ENCODE data around the gene CYSLTR2. TPM values are rescaled to one million over a fixed set of nuclear protein-coding genes. Genes with fewer than 3 reads are reported as not detected.

The CYSLTR2 gene
- total and polyA plus RNA-seq, 2 donors (not counting 1 experiment from before 2014, with no cell fraction given) = 0.09 TPM; not detected in 1

DNA sequence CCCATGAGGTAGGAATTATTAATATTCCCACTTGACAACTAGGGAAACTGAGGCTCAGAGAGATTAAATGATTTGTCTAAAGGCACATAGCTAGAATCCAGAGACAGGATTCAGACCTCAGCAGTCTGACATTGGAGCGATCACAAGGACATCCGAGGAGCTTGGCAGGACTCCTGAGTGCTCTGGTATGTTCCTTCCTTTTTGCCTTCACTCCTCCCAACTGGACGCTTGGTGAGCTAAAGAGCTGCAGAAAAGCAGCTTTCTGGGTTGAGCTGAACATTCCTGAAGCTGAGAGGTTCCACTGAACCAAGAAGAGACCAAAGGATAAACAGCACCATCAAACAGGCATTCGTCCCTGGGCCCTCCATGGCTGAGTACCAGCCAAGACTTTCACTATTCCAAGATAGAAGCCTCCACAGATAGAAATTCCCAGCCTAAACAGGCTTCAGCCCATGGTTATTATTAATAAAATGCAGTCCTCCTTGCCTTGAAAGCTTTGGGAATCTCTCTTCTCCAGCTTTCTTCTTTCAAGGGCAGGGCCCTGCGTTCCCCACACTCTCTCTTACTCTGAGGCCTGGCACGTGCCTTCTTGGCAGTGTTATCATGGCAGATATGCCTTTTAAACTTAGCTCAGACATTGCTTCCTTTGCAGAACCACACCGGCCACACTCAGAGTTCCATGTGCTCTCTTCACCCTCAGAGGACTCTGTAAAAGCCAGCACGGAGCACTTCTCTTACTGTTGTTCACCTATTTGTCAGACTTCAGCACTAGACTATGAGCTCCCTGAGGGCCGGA is 97.1 kb downstream of the CYSLTR2 start:
- no peak overlapping the region for H3K27ac Mint-ChIP-seq
- H3K9me3 Mint-ChIP-seq (ENCODE audit: insufficient read depth) = peaks cover 5% of the 10 kb centered on the region
- Histone ChIP-seq H3K4me3 (ENCODE audit: control extremely low read depth in 1 of 5, extremely low read depth in 1 of 5, insufficient read depth in 1 of 5, low read depth in 2 of 5, low read length in 4 of 5) (no peak overlapping the region), H3K9ac (ENCODE audit: low read length) (no peak overlapping the region), H3K36me3 (replicated peaks in 1 of 2; ENCODE audit: control extremely low read depth in 1 of 2, control insufficient read depth in 1 of 2, extremely low read depth in 1 of 2, insufficient read depth in 2 of 2, low read length in 1 of 2) (no peaks in the 10 kb centered on the region), H3K9me3 (ENCODE audit: control extremely low read depth in 1 of 3, control insufficient read depth in 2 of 3, insufficient read depth in 1 of 3, low read length in 2 of 3) (peaks cover 0 to 6% (median 0%) of the 10 kb centered on the region in 3 donors), H4K20me1 (ENCODE audit: control insufficient read depth, insufficient read depth, low read length, poor library complexity, severe bottlenecking) (no peaks in the 10 kb centered on the region), H3K27ac (ENCODE audit: low read length in 2 of 2) (no peak overlapping the region), H2AFZ (ENCODE audit: insufficient read depth, low read depth, low read length, poor library complexity, severe bottlenecking) (no peak overlapping the region), H3K4me1 (ENCODE audit: control insufficient read depth in 2 of 2, insufficient read depth in 2 of 2, low read length in 2 of 2) (no peaks in the 10 kb centered on the region), H3K27me3 (replicated peaks in 1 of 4; ENCODE audit: control extremely low read depth in 1 of 4, control insufficient read depth in 3 of 4, insufficient read depth in 4 of 4, low read length in 3 of 4) (peaks cover 0 to 2% (median 0%) of the 10 kb centered on the region in 4 experiments), H3K4me2 (replicated peaks; ENCODE audit: low read depth, low read length, poor library complexity, severe bottlenecking) (no peak overlapping the region), H3K79me2 (ENCODE audit: control insufficient read depth, insufficient read depth, low read length) (no peaks in the 10 kb centered on the region)
- no peak overlapping the region for H3K4me3 Mint-ChIP-seq
- ChIA-PET CTCF (interaction anchor here (1.0 to 3.4 kb wide), 5 partner anchors 9 to 416 kb away, joined by 3 to 12 read pairs (median 3); no protein-coding TSS in a partner anchor), POLR2A (no interaction called here)
- no peak for TF ChIP-seq EZH2 (IDR thresholded peaks at IDR 0.05; ENCODE audit: borderline replicate concordance, insufficient read depth, low read depth, low read length, poor library complexity, severe bottlenecking)
- TF ChIP-seq, protein P1, sequence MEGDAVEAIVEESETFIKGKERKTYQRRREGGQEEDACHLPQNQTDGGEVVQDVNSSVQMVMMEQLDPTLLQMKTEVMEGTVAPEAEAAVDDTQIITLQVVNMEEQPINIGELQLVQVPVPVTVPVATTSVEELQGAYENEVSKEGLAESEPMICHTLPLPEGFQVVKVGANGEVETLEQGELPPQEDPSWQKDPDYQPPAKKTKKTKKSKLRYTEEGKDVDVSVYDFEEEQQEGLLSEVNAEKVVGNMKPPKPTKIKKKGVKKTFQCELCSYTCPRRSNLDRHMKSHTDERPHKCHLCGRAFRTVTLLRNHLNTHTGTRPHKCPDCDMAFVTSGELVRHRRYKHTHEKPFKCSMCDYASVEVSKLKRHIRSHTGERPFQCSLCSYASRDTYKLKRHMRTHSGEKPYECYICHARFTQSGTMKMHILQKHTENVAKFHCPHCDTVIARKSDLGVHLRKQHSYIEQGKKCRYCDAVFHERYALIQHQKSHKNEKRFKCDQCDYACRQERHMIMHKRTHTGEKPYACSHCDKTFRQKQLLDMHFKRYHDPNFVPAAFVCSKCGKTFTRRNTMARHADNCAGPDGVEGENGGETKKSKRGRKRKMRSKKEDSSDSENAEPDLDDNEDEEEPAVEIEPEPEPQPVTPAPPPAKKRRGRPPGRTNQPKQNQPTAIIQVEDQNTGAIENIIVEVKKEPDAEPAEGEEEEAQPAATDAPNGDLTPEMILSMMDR (IDR thresholded peaks at IDR 0.05) = no peak
- peaks cover 11% of the 10 kb centered on the region for H3K27me3 Mint-ChIP-seq
- ATAC-seq (ENCODE audit: low read depth) = no peak
- 97% methylated on average over 9 of the region's 9 CpGs for WGBS (ENCODE audit: insufficient coverage)
- DNase-seq = no peak
- intact Hi-C loops (cut with micrococcal nuclease) = no loop called here
- H3K4me1 Mint-ChIP-seq = peaks cover 6% of the 10 kb centered on the region

GRCh38 chr13:48760626-48761025 is 106.9 kb downstream of the CYSLTR2 start:
- Histone ChIP-seq H3K4me3 (ENCODE audit: control extremely low read depth in 1 of 5, extremely low read depth in 1 of 5, insufficient read depth in 1 of 5, low read depth in 2 of 5, low read length in 4 of 5) (no peak overlapping the region), H3K9ac (ENCODE audit: low read length) (no peak overlapping the region), H3K27me3 (replicated peaks in 1 of 4; ENCODE audit: control extremely low read depth in 1 of 4, control insufficient read depth in 3 of 4, insufficient read depth in 4 of 4, low read length in 3 of 4) (peaks cover 0 to 3% (median 0%) of the 10 kb centered on the region in 4 experiments), H3K27ac (ENCODE audit: low read length in 2 of 2) (no peak overlapping the region), H3K4me2 (replicated peaks; ENCODE audit: low read depth, low read length, poor library complexity, severe bottlenecking) (no peak overlapping the region), H3K4me1 (ENCODE audit: control insufficient read depth in 2 of 2, insufficient read depth in 2 of 2, low read length in 2 of 2) (no peaks in the 10 kb centered on the region), H2AFZ (ENCODE audit: insufficient read depth, low read depth, low read length, poor library complexity, severe bottlenecking) (no peak overlapping the region), H4K20me1 (ENCODE audit: control insufficient read depth, insufficient read depth, low read length, poor library complexity, severe bottlenecking) (no peaks in the 10 kb centered on the region), H3K9me3 (ENCODE audit: control extremely low read depth in 1 of 3, control insufficient read depth in 2 of 3, insufficient read depth in 1 of 3, low read length in 2 of 3) (peaks cover 2 to 15% (median 12%) of the 10 kb centered on the region in 3 donors), H3K79me2 (ENCODE audit: control insufficient read depth, insufficient read depth, low read length) (no peaks in the 10 kb centered on the region), H3K36me3 (replicated peaks in 1 of 2; ENCODE audit: control extremely low read depth in 1 of 2, control insufficient read depth in 1 of 2, extremely low read depth in 1 of 2, insufficient read depth in 2 of 2, low read length in 1 of 2) (no peaks in the 10 kb centered on the region)
- CTCF ChIA-PET = interaction anchor here (0.9 kb wide), 1 partner anchor 8 kb away, joined by 3 read pairs; no protein-coding TSS in a partner anchor
- H3K9me3 Mint-ChIP-seq (ENCODE audit: insufficient read depth) = peaks cover 10% of the 10 kb centered on the region
- no peak overlapping the region for H3K4me3 Mint-ChIP-seq
- ATAC-seq (ENCODE audit: low read depth) (no peak), DNase-seq (no peak)
- H3K27me3 Mint-ChIP-seq = peaks cover 26% of the 10 kb centered on the region
- intact Hi-C loops (cut with micrococcal nuclease) = loop anchor here (10.0 kb wide), 1 partner anchor 1786 kb away; no protein-coding TSS in a partner anchor
- WGBS (ENCODE audit: insufficient coverage) = 95% methylated on average over 9 of the region's 9 CpGs
- no peak overlapping the region for H3K27ac Mint-ChIP-seq
- TF ChIP-seq, protein P1 (IDR thresholded peaks at IDR 0.05) = no peak
- TF ChIP-seq EZH2 (IDR thresholded peaks at IDR 0.05; ENCODE audit: borderline replicate concordance, insufficient read depth, low read depth, low read length, poor library complexity, severe bottlenecking) = no peak
- H3K4me1 Mint-ChIP-seq = no peaks in the 10 kb centered on the region
- POLR2A ChIA-PET = no interaction called here

All from B cell (primary cell).